NB4 (cell line): ENCODE measurements around the gene OR14A2.
"Not testable (repeated sequence)": the region's sequence is repeated elsewhere in the genome, so short reads cannot be mapped to it uniquely, and the experiment has no call there.

Source experiments
- DNase-seq: peaks from one replicate; pipeline ENCODE4 v3.0.0; 2010; ENCODE audit warnings: low read depth
- H3K4me3 ChIP-seq: one replicate; pipeline ENCODE4 v1.5.1; 2011; ENCODE audit warnings: mild to moderate bottlenecking, low read depth, low read length, moderate library complexity
- CTCF ChIP-seq: IDR thresholded peaks from one replicate; pipeline ENCODE4 v1.5.1; 2012; ENCODE audit warnings: low read depth, low read length
- MAX ChIP-seq: IDR thresholded peaks from 2 replicates; pipeline ENCODE4 v1.6.1; 2011; ENCODE audit warnings: low read depth, low read length
- MYC ChIP-seq: IDR thresholded peaks from 2 replicates; pipeline ENCODE4 v1.6.1; 2011; ENCODE audit warnings: low read depth, low read length
- POLR2A ChIP-seq: IDR thresholded peaks from 2 replicates; pipeline ENCODE4 v1.6.1; 2011; ENCODE audit warnings: mild to moderate bottlenecking; ENCODE audit not compliant: insufficient read length; ENCODE audit errors: extremely low read depth

The OR14A2 gene

GRCh38 chr1:247748041-247748440 is at the start of gene OR14A2:
TSS of gene OR14A2 (minus strand) at chr1:247748141.
- no peak for TF ChIP-seq MYC
- no peak for TF ChIP-seq CTCF
- no peak for DNase-seq
- no peak within 1 kb of the TSS for H3K4me3 ChIP-seq

- TF ChIP-seq POLR2A = no peak
- no peak for TF ChIP-seq MAX
- no peak for TF ChIP-seq CTCF
- TF ChIP-seq MYC = no peak
- H3K4me3 ChIP-seq = no peak overlapping the region
- DNase-seq = no peak
Measured at GRCh38 chr1:247797518-247797917, 49.6 kb upstream of the OR14A2 start.

- TF ChIP-seq MAX (no peak), POLR2A (no peak), CTCF (no peak), MYC (no peak)
- H3K4me3 ChIP-seq = no peak overlapping the region
- DNase-seq = no peak
Measured at GRCh38 chr1:247769603-247770002, 21.7 kb upstream of the OR14A2 start.

GRCh38 chr1:247760456-247760855 is 12.5 kb upstream of the OR14A2 start, which contains the start of gene OR1C1:
TSS of gene OR1C1 (minus strand) at chr1:247760556. CDS start at chr1:247758406, 2,150 bp downstream.
- H3K4me3 ChIP-seq = no peak within 1 kb of the TSS
- TF ChIP-seq MYC (no peak), POLR2A (no peak), MAX (no peak), CTCF (no peak)
- no peak for DNase-seq

GRCh38 chr1:247754311-247754710 is 6.4 kb upstream of the OR14A2 start:
- not testable (repeated sequence) for DNase-seq, H3K4me3 ChIP-seq

GRCh38 chr1:247749870-247750269 is 1.9 kb upstream of the OR14A2 start:
- no peak for TF ChIP-seq CTCF
- TF ChIP-seq POLR2A = no peak
- no peak for TF ChIP-seq MAX
- no peak for TF ChIP-seq MYC
- no peak overlapping the region for H3K4me3 ChIP-seq
- no peak for DNase-seq
